Heart right ventricle (tissue), 16 donors: ENCODE measurements around the gene RAB11B. TPM values are rescaled to one million over a fixed set of nuclear protein-coding genes. Genes with fewer than 3 reads are reported as not detected.
"Not testable (repeated sequence)": the region's sequence is repeated elsewhere in the genome, so short reads cannot be mapped to it uniquely, and the experiment has no call there.

Experiments
- ATAC-seq, 8 donors: fragments of 200-7000 bp; cut with Tn5 transposase; one replicate each; pipeline ENCODE4 v1.9.1; 2020; ENCODE audit warnings: mild to moderate bottlenecking in 8 of 8, moderate library complexity in 8 of 8, moderate number of reproducible peaks in 1 of 8
- DNase-seq, 2 donors: peaks; one replicate each; pipeline ENCODE4 v3.0.0-alpha.2; 2020
- H3K27ac ChIP-seq, 10 donors: fragments of 200-600 bp; sonication (generic) in 2 of 10; one replicate each; pipeline versions ENCODE4 v1.5.0 to v1.8.0; 2020 to 2022; ENCODE audit warnings: mild to moderate bottlenecking in 3 of 10
- H3K27me3 ChIP-seq, 7 donors: fragments of 200-600 bp; one replicate each; pipeline ENCODE4 v1.8.0; 2021 to 2022; ENCODE audit warnings: mild to moderate bottlenecking in 2 of 7
- H3K36me3 ChIP-seq, 9 donors: fragments of 200-600 bp; sonication (generic) in 1 of 9; one replicate each; pipeline versions ENCODE4 v1.5.0 to v1.8.0; 2020 to 2022; ENCODE audit warnings: mild to moderate bottlenecking in 2 of 9
- H3K4me1 ChIP-seq, 9 donors: fragments of 200-600 bp; sonication (generic) in 1 of 9; one replicate each; pipeline versions ENCODE4 v1.5.0 to v1.8.0; 2020 to 2022; ENCODE audit warnings: mild to moderate bottlenecking in 4 of 9
- H3K4me3 ChIP-seq, 10 donors: fragments of 200-600 bp; sonication (generic) in 2 of 10; one replicate each; pipeline versions ENCODE4 v1.5.0 to v1.8.0; 2020 to 2022; ENCODE audit warnings: mild to moderate bottlenecking in 7 of 10, moderate library complexity in 2 of 10
- H3K9me3 ChIP-seq, 11 donors: fragments of 200-600 bp in 10 of 11; sonication (generic) in 2 of 11; one replicate each; pipeline versions ENCODE4 v1.5.0 to v1.8.0; 2013 to 2022; ENCODE audit warnings: mild to moderate bottlenecking in 2 of 11, control low read depth in 1 of 11, moderate library complexity in 1 of 11
- WGBS, 2 donors: extraction: QIAGEN DNeasy Blood & Tissue Kit; methylation state at CpG; one replicate each; pipeline ENCODE4 v1.1.7; 2013; ENCODE audit warnings: inconsistent platforms in 1 of 2; 5-methylcytosine and 5-hydroxymethylcytosine counted together
- intact Hi-C, 10 donors: fragments of 100-400 bp; cut with DNase I; formaldehyde crosslinking; loops; one replicate each; pipeline versions ENCODE4 v1.11.1 to v1.14.2; 2022
- polyA plus RNA-seq, 2 donors: library from polyadenylated mRNA; stranded (reverse); fragments of 200-250 nt; gene quantifications; one replicate each; pipeline ENCODE4 v1.2.3, GENCODE V29; 2013
- total RNA-seq, 10 donors: library from RNA; stranded (reverse); fragmentation: NEBNext Ultra II Directional in 3 of 10; extraction: Animal tissue kit (Norgen Biotek cat#: 25700) in 3 of 10; gene quantifications; one replicate each; pipeline versions ENCODE4 v1.2.1 to v1.2.4, GENCODE V29; 2021 to 2023
- TF ChIP-seq, protein P1 (sequence below), 9 donors: fragments of 200-600 bp; sonication (generic) in 2 of 9; IDR thresholded peaks; one replicate each; pipeline versions ENCODE4 v1.5.0 to v1.8.0; 2021 to 2022; ENCODE audit warnings: antibody characterized with exemption in 9 of 9, mild to moderate bottlenecking in 5 of 9, moderate library complexity in 1 of 9
- donor health status: Arrhythmogenic right ventricular cardiomyopathy.
- donor health status: ischemic (EF 13 %, LVEDD 7.1; RV severe dilation, severe dysfunction).
- donor health status: healthy with polysubstance abuse.
- donor health status: DM: no; HTN: yes; CAD: no.
- donor health status: DM: no; HTN: no; CAD: no.
- donor health status: ischemic (EF 25% LVEDD 6.9; RV normal size, moderate dysfunction).
- donor health status: ischemic (EF 25% LVEDD 5.7; RV mildly dilated, moderate dysfunction).
- donor health status: healthy.
- donor health status: DM: yes; HTN: yes; CAD: no.
- donor health status: Ischemic cardiomyopathy.
- donor health status: ischemic (EF 35%, LVEDD 5.7; RV mildly dilated, moderate dysfunction).
- donor health status: nonischemic (EF 11% LVEDD 7.7; RV severe dilation, severe dysfunction).
- donor health status: DM: yes; HTN: yes; CAD: no.
- donor health status: PGD.
- donor health status: ischemic (EF 29% LVEDD 5.4; RV normal size, mild dysfunction).
- donor health status: nonischemic (EF 23%, LVEDD 6.1; RV moderate dilation, normal function).

Gene RAB11B
- total and polyA plus RNA-seq, 12 donors, result 111 to 178 (median 156) TPM

DNA sequence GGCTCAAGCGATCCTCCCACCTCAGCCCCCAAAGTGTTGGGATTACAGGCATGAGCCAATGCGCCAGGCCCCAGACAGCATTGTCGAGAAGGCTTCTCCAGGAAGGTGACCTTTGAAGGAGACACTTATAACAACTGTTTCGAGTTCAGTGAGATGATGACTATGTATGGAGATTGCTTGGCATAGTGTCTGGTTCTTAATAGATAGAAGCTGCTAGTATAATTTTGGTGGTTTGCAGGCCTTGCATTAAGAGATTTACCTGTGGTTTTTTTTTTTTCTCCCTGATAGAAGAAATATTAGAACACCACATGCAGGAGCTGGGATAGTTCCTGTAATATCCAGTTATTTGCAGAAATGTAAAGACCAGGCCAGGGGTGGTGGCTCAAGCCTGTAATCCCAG is 26.6 kb downstream of the RAB11B start:
- Histone ChIP-seq H3K4me1 (peaks cover 10 to 66% (median 45%) of the 10 kb centered on the region in 9 donors), H3K9me3 (no peaks in the 10 kb centered on the region), H3K36me3 (peaks cover 0 to 19% (median 0%) of the 10 kb centered on the region in 9 donors), H3K27ac (peak overlapping the region in 8 of 10 donors; percentile 52 to 80 (median 72)), H3K27me3 (no peaks in the 10 kb centered on the region), H3K4me3 (no peak overlapping the region)
- TF ChIP-seq, protein P1, sequence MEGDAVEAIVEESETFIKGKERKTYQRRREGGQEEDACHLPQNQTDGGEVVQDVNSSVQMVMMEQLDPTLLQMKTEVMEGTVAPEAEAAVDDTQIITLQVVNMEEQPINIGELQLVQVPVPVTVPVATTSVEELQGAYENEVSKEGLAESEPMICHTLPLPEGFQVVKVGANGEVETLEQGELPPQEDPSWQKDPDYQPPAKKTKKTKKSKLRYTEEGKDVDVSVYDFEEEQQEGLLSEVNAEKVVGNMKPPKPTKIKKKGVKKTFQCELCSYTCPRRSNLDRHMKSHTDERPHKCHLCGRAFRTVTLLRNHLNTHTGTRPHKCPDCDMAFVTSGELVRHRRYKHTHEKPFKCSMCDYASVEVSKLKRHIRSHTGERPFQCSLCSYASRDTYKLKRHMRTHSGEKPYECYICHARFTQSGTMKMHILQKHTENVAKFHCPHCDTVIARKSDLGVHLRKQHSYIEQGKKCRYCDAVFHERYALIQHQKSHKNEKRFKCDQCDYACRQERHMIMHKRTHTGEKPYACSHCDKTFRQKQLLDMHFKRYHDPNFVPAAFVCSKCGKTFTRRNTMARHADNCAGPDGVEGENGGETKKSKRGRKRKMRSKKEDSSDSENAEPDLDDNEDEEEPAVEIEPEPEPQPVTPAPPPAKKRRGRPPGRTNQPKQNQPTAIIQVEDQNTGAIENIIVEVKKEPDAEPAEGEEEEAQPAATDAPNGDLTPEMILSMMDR (IDR thresholded peaks at IDR 0.05), result no peak
- WGBS, 2 donors, result 56 to 71% methylated on average over 4 of the region's 4 CpGs
- DNase-seq (no peak), ATAC-seq (no peak)
- intact Hi-C loops, result loop anchor here in 2 of 10 donors (10.0 kb wide), 2 partner anchors 48 to 88 kb away; partner anchors contain the start of gene PRAM1 (in 1 of the 2)

DNA sequence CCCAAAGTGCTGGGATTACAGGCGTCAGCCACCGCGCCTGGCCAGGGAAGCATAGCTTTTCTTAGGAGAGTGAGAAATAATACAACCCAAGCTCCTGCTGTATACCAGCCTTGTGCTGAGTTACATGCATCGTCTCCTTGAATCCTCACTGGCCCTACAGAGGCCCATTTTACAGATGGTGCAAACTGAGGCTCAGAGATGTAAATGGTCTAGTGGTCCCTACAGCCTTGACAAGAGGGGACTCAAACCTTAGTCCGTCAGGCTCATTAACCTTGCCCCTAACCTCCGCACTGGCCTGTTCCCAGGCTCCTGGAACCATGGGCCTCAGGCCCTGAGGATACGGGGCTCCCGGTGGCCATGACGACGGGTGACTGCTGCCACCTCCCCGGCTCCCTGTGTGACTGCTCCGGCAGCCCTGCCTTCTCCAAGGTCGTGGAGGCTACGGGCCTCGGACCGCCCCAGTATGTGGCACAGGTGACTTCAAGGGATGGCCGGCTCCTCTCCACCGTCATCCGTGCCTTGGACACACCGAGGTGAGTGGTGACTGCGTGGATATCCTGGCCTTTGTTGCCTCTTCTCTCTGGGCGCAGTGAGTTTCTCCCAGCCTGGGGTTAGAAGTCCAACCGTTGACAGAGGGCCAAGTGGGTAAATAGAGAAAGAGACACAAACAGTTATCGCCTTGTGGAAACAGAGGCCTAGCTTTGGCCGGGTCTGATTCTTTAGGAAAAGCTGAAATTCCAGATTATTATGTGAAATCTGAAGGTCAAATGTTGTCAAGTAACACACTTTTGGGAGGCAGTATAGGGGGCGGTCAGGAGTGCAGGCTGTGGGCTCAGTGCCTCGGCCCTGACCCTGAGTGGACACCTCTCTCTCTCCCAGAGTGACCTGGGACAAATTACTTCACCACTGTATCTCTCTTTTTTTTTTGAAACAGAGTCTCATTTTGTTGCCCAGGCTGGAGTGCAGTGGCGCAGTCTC is 31.6 kb downstream of the RAB11B start:
- no peak overlapping the region for H3K27ac ChIP-seq
- no peaks in the 10 kb centered on the region for H3K9me3 ChIP-seq
- WGBS, 2 donors, result 92 to 93% methylated on average over 28 of the region's 28 CpGs
- intact Hi-C loops, result no loop called here
- DNase-seq (no peak), ATAC-seq (no peak)
- peaks cover 0 to 46% (median 7%) of the 10 kb centered on the region in 9 donors for H3K36me3 ChIP-seq
- no peaks in the 10 kb centered on the region for H3K27me3 ChIP-seq
- TF ChIP-seq, protein P1 (IDR thresholded peaks at IDR 0.05), result no peak
- H3K4me1 ChIP-seq, result peaks cover 19 to 51% (median 37%) of the 10 kb centered on the region in 9 donors
- H3K4me3 ChIP-seq, result no peak overlapping the region

DNA sequence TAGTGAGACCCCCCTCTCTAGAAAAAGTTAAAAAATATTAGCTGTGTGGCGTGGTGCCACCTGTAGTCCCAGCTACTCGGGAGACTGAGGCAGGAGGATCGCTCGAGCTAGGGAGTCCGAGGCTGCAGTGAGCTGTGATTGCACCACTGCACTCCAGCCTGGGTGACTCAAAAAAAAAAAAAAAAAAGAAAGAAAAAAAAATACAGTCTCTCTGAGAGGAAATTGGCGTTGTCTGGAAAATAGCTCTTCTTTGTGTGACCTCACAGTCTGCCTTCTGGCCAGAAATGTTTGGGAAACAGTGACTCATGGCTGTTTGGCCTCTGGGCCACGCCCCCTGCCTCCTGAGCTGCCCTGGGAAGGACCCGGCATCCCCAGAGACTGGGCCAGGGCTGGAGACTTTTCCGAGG is 33.7 kb downstream of the RAB11B start:
- intact Hi-C loops, result loop anchor here in 1 of 10 donors (1.0 kb wide), 1 partner anchor 31 kb away; no protein-coding TSS in a partner anchor
- H3K27me3 ChIP-seq, result no peaks in the 10 kb centered on the region
- H3K27ac ChIP-seq, result peak overlapping the region; percentile 81 to 97 (median 89)
- 37 to 49% methylated on average over 9 of the region's 9 CpGs for WGBS, 2 donors
- H3K4me3 ChIP-seq, result peak overlapping the region in 7 of 10 donors; percentile 9 to 30 (median 22)
- ATAC-seq, result peak; percentile 94 to 99 (median 98)
- H3K9me3 ChIP-seq, result no peaks in the 10 kb centered on the region
- peak; percentile 91 to 96 for DNase-seq
- H3K4me1 ChIP-seq, result peaks cover 11 to 30% (median 20%) of the 10 kb centered on the region in 9 donors
- H3K36me3 ChIP-seq, result peaks cover 0 to 64% (median 7%) of the 10 kb centered on the region in 9 donors
- TF ChIP-seq, protein P1 (IDR thresholded peaks at IDR 0.05), result no peak

DNA sequence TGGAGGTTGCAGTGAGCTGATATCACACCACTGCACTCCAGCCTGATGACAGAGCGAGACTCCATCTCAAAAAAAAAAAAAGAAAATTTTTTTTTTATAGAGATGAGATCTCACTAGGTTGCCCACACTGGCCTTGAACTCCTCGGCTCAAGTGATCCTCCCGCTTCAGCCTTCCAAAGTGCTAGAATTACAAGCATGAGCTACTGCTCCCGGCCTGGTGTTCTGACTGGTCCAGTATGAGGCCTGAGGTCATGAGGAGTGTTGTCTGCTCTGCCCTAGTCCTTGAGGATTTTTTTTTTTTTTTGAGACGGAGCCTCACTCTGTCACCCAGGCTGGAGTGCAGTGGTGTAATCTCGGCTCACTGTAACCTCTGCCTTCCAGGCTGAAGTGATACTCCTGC is 35.2 kb downstream of the RAB11B start:
- peaks cover 10 to 27% (median 20%) of the 10 kb centered on the region in 9 donors for H3K4me1 ChIP-seq
- intact Hi-C loops, H3K27me3 ChIP-seq, ATAC-seq, DNase-seq, H3K9me3 ChIP-seq, H3K4me3 ChIP-seq: not testable (repeated sequence)
- peaks cover 0 to 75% (median 7%) of the 10 kb centered on the region in 9 donors for H3K36me3 ChIP-seq
- WGBS, 2 donors, result 87 to 89% methylated on average over 6 of the region's 6 CpGs
- peak overlapping the region in 4 of 10 donors; percentile 81 to 97 (median 89) for H3K27ac ChIP-seq
